HepG2 (cell line): ENCODE results near the gene NLGN2. TPM values are rescaled to one million over a fixed set of nuclear protein-coding genes. Genes with fewer than 3 reads are reported as not detected.

Experiments used
- ATF7 ChIP-seq, 2 experiments: fragments of 450-650 bp in 1 of 2; sonication (generic) in 1 of 2; formaldehyde crosslinking in 1 of 2; IDR thresholded peaks; 2 replicates each; pipeline versions ENCODE4 v1.4.0 to v1.6.1; 2016 to 2020; ENCODE audit warnings: antibody characterized with exemption in 1 of 2, mild to moderate bottlenecking in 1 of 2, missing genetic modification reagents in 1 of 2
- CREB1 ChIP-seq, 2 experiments: fragments of 450-650 bp in 1 of 2; IDR thresholded peaks; 2 replicates each; pipeline ENCODE4 v1.6.1; 2016 to 2017; ENCODE audit warnings: control low read depth in 1 of 2, mild to moderate bottlenecking in 1 of 2, missing compliant biosample characterization in 1 of 2, missing genetic modification characterization in 1 of 2
- CTCF ChIP-seq: sonication (generic); formaldehyde crosslinking; IDR thresholded peaks from 2 replicates; pipeline ENCODE4 v1.5.0; 2020; ENCODE audit warnings: mild to moderate bottlenecking, missing genetic modification reagents, moderate library complexity
- HOXA3 ChIP-seq: sonication (generic); formaldehyde crosslinking; IDR thresholded peaks from 2 replicates; pipeline ENCODE4 v1.5.0; 2020; ENCODE audit warnings: missing genetic modification reagents
- MAFK ChIP-seq, 2 experiments: IDR thresholded peaks in 1 of 2; conservative IDR thresholded peaks in 1 of 2; 2 replicates each; pipeline ENCODE4 v1.6.1; 2011; ENCODE audit warnings: improper control_type of control experiment in 2 of 2, low read length in 2 of 2
- RFX1 ChIP-seq: fragments of 450-650 bp; IDR thresholded peaks from 2 replicates; pipeline ENCODE4 v1.6.1; 2017
- TEAD2 ChIP-seq: sonication (generic); formaldehyde crosslinking; IDR thresholded peaks from 2 replicates; pipeline ENCODE4 v1.9.0; 2021; ENCODE audit warnings: missing genetic modification reagents
- TEAD3 ChIP-seq: optimal IDR thresholded peaks from 2 replicates; pipeline ENCODE3; 2016; ENCODE audit warnings: borderline replicate concordance
- YY1 ChIP-seq: IDR thresholded peaks from 2 replicates; pipeline ENCODE4 v1.6.1; 2011; ENCODE audit warnings: low read length, low read depth, moderate library complexity, mild to moderate bottlenecking; ENCODE audit not compliant: insufficient read depth, insufficient replicate concordance
- ZNF142 ChIP-seq: sonication (generic); formaldehyde crosslinking; IDR thresholded peaks from 2 replicates; pipeline ENCODE4 v1.4.0; 2020; ENCODE audit warnings: missing genetic modification reagents
- ZNF180 ChIP-seq: sonication (generic); formaldehyde crosslinking; IDR thresholded peaks from 2 replicates; pipeline ENCODE4 v1.4.0; 2020; ENCODE audit warnings: low read depth, missing genetic modification reagents, borderline replicate concordance
- polyA plus RNA-seq, 8 experiments: library from polyadenylated mRNA; depleted of rRNA in 3 of 8; stranded (reverse) in 7 of 8; unstranded in 1 of 8; fragments of >200 nt; fragmentation: Illumina TruSeq in 4 of 8; extraction: Trizol in 4 of 8; gene quantifications; 2 replicates each; pipeline versions ENCODE4 v1.2.1 to v1.2.3, GENCODE V29; 2011 to 2016; ENCODE audit warnings: low read depth in 4 of 8, missing spikeins in 1 of 8, mixed read lengths in 1 of 8; ENCODE audit not compliant: insufficient read depth in 1 of 8
- total RNA-seq, 5 experiments: library from RNA; depleted of rRNA; stranded (reverse); fragments of >200 nt; fragmentation: Illumina TruSeq; extraction: Trizol; gene quantifications; 2 replicates each; pipeline ENCODE4 v1.2.3, GENCODE V29; 2016; ENCODE audit warnings: low read depth in 1 of 5
- TF ChIP-seq, protein P1 (sequence below): sonication (generic); formaldehyde crosslinking; IDR thresholded peaks from 2 replicates; pipeline ENCODE4 v1.5.1; 2020; ENCODE audit warnings: mild to moderate bottlenecking, missing genetic modification reagents, moderate library complexity
- TF ChIP-seq, protein P2 (sequence below), 2 experiments: sonication (generic) in 1 of 2; formaldehyde crosslinking in 1 of 2; IDR thresholded peaks; 2 replicates each; pipeline versions ENCODE4 v1.4.0 to v1.6.1; 2018 to 2020; ENCODE audit warnings: missing genetic modification reagents in 2 of 2, borderline replicate concordance in 1 of 2, low read depth in 1 of 2, mild to moderate bottlenecking in 1 of 2, missing biosample characterization in 1 of 2

The NLGN2 gene
- total and polyA plus RNA-seq, 2 of the 13 experiments (the other 11 are each of a cell fraction or from before 2014, with no cell fraction given) = 1.9 to 11.0 TPM

DNA sequence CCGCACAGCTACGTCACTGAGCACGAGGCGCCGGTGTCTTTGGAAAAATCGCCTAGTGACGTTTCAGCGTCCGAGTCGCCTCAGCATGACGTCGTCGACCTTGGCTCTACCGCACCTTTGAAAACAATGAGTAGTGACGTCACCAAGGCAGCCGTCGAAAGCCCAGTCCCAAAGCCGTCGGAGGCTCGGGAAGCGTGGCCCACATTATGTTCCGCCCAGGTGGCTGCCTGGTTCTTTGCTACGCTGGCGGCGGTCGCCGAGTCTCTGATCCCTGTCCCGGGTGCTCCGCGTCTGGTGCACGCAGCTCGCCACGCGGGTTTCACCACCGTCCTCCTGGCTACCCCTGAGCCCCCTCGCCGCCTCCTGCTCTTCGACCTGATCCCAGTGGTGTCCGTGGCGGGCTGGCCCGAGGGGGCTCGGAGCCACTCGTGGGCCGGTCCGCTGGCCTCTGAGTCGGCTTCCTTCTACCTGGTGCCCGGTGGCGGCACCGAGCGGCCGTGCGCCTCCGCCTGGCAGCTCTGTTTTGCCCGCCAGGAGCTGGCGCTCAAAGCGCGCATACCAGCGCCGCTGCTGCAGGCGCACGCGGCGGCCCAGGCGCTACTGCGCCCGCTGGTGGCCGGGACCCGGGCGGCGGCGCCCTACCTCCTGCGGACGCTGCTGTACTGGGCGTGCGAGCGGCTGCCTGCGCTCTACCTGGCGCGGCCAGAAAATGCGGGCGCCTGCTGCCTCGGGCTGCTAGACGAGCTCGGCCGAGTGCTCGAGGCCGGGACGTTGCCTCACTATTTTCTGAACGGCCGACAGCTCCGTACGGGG is 29.1 kb downstream of the NLGN2 start (continued):
- TF ChIP-seq ZNF142 (CRISPR knock-in tag) = no peak
- TF ChIP-seq, protein P1, sequence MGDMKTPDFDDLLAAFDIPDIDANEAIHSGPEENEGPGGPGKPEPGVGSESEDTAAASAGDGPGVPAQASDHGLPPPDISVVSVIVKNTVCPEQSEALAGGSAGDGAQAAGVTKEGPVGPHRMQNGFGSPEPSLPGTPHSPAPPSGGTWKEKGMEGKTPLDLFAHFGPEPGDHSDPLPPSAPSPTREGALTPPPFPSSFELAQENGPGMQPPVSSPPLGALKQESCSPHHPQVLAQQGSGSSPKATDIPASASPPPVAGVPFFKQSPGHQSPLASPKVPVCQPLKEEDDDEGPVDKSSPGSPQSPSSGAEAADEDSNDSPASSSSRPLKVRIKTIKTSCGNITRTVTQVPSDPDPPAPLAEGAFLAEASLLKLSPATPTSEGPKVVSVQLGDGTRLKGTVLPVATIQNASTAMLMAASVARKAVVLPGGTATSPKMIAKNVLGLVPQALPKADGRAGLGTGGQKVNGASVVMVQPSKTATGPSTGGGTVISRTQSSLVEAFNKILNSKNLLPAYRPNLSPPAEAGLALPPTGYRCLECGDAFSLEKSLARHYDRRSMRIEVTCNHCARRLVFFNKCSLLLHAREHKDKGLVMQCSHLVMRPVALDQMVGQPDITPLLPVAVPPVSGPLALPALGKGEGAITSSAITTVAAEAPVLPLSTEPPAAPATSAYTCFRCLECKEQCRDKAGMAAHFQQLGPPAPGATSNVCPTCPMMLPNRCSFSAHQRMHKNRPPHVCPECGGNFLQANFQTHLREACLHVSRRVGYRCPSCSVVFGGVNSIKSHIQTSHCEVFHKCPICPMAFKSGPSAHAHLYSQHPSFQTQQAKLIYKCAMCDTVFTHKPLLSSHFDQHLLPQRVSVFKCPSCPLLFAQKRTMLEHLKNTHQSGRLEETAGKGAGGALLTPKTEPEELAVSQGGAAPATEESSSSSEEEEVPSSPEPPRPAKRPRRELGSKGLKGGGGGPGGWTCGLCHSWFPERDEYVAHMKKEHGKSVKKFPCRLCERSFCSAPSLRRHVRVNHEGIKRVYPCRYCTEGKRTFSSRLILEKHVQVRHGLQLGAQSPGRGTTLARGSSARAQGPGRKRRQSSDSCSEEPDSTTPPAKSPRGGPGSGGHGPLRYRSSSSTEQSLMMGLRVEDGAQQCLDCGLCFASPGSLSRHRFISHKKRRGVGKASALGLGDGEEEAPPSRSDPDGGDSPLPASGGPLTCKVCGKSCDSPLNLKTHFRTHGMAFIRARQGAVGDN (CRISPR knock-in tag) = peak; percentile 82
- TF ChIP-seq RFX1 = no peak
- peak; percentile 71; the same call in 1 of the 2 replicates for TF ChIP-seq ATF7 (IDR thresholded peaks at IDR 0.05)
- TF ChIP-seq ATF7 (CRISPR knock-in tag; IDR thresholded peaks at IDR 0.05) = no peak
- TF ChIP-seq TEAD2 (CRISPR knock-in tag) = no peak
- TF ChIP-seq MAFK (conservative IDR thresholded peaks at IDR 0.05 in 1 of 2, IDR thresholded peaks at IDR 0.05 in 1 of 2; ENCODE audit: low read length in 2 of 2) = no peak
- TF ChIP-seq, protein P2, sequence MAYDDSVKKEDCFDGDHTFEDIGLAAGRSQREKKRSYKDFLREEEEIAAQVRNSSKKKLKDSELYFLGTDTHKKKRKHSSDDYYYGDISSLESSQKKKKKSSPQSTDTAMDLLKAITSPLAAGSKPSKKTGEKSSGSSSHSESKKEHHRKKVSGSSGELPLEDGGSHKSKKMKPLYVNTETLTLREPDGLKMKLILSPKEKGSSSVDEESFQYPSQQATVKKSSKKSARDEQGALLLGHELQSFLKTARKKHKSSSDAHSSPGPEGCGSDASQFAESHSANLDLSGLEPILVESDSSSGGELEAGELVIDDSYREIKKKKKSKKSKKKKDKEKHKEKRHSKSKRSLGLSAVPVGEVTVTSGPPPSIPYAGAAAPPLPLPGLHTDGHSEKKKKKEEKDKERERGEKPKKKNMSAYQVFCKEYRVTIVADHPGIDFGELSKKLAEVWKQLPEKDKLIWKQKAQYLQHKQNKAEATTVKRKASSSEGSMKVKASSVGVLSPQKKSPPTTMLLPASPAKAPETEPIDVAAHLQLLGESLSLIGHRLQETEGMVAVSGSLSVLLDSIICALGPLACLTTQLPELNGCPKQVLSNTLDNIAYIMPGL (CRISPR knock-in tag; IDR thresholded peaks at IDR 0.05; ENCODE audit: borderline replicate concordance in 1 of 2, low read depth in 1 of 2) = peak; percentile 76 to 81
- peak; percentile 78 for TF ChIP-seq TEAD3 (CRISPR knock-in tag)
- TF ChIP-seq YY1 = peak; percentile 55
- TF ChIP-seq HOXA3 (CRISPR knock-in tag) = peak; percentile 63
- TF ChIP-seq ZNF180 (CRISPR knock-in tag) = no peak
- TF ChIP-seq CTCF (CRISPR knock-in tag) = peak; percentile 81
- TF ChIP-seq CREB1 (IDR thresholded peaks at IDR 0.05) = peak; percentile 74
- no peak for TF ChIP-seq CREB1 (CRISPR knock-in tag; IDR thresholded peaks at IDR 0.05)
